Panc1 (cell line): ENCODE data around the gene OASL. TPM values are rescaled to one million over a fixed set of nuclear protein-coding genes. Genes with fewer than 3 reads are reported as not detected.

Source experiments
- ATAC-seq: fragments of 200-7000 bp; cut with Tn5 transposase; 2 replicates; pipeline ENCODE4 v1.9.1; 2020; ENCODE audit warnings: mild to moderate bottlenecking, moderate library complexity
- BruUV-seq: library from RNA; stranded (reverse); fragments of 400-500 nt; replicated peaks from 2 replicates; lab custom pipeline; 2021; lab: Mats Ljungman, UMichigan
- CTCF ChIA-PET: fragments of 300-600 bp; sonication (Branson Sonifier 250); formaldehyde crosslinking; loops from one replicate; lab custom pipeline; 2022; ENCODE audit warnings: antibody characterized with exemption; lab: Charles Lee
- POLR2A ChIA-PET: fragments of 300-600 bp; sonication (Branson Sonifier 250); formaldehyde crosslinking; loops from one replicate; lab custom pipeline; 2022; ENCODE audit warnings: antibody characterized with exemption; lab: Charles Lee
- DNase-seq: peaks from one replicate; pipeline ENCODE4 v3.0.0-alpha.2; 2010; ENCODE audit warnings: low read depth, low spot score
- H3K27ac ChIP-seq: 2 replicates; pipeline ENCODE4 v1.5.1; 2011; ENCODE audit warnings: mild to moderate bottlenecking, low read length, inconsistent platforms
- H3K27me3 ChIP-seq: fragments of 200-500 bp; sonication (Bioruptor generic); 2 replicates; pipeline ENCODE4 v1.6.0; 2014; ENCODE audit warnings: low read length, inconsistent platforms; ENCODE audit not compliant: control insufficient read depth, insufficient read depth
- H3K36me3 ChIP-seq: fragments of 200-500 bp; sonication (Bioruptor generic); 2 replicates; pipeline ENCODE4 v1.5.1; 2014; ENCODE audit warnings: inconsistent platforms, mild to moderate bottlenecking, low read length, moderate library complexity; ENCODE audit not compliant: control insufficient read depth, insufficient read depth
- H3K4me1 ChIP-seq: 2 replicates; pipeline ENCODE4 v1.5.1; 2011; ENCODE audit warnings: inconsistent platforms, mild to moderate bottlenecking, low read length, moderate library complexity; ENCODE audit not compliant: control insufficient read depth, insufficient read depth
- H3K4me3 ChIP-seq, 2 experiments: 2 replicates each; pipeline ENCODE4 v1.5.1; 2011 to 2012; ENCODE audit warnings: low read depth in 2 of 2, low read length in 2 of 2, mild to moderate bottlenecking in 2 of 2, inconsistent platforms in 1 of 2, moderate library complexity in 1 of 2
- H3K9me3 ChIP-seq: fragments of 200-500 bp; sonication (Bioruptor generic); 2 replicates; pipeline ENCODE4 v1.5.1; 2014; ENCODE audit warnings: low read depth, mild to moderate bottlenecking, inconsistent platforms, low read length, moderate library complexity; ENCODE audit not compliant: control insufficient read depth, insufficient read depth
- CTCF ChIP-seq: fragments of 450-650 bp; IDR thresholded peaks from 2 replicates; pipeline ENCODE4 v1.5.1; 2017; ENCODE audit warnings: mild to moderate bottlenecking
- POLR2AphosphoS5 ChIP-seq: IDR thresholded peaks from 2 replicates; pipeline ENCODE4 v1.6.1; 2012; ENCODE audit warnings: mild to moderate bottlenecking, low read depth, low read length, moderate library complexity
- SIN3A ChIP-seq: IDR thresholded peaks from 2 replicates; pipeline ENCODE4 v1.6.1; 2012; ENCODE audit warnings: low read depth, mild to moderate bottlenecking, low read length, moderate library complexity, borderline replicate concordance; ENCODE audit not compliant: insufficient read depth
- TCF7L2 ChIP-seq: IDR thresholded peaks from 2 replicates; pipeline ENCODE4 v1.6.1; 2011; ENCODE audit warnings: mild to moderate bottlenecking, low read depth, low read length, inconsistent platforms
- in situ Hi-C: cut with HindIII; loops from 2 replicates; pipeline ENCODE4 v1.10.0; 2016; ENCODE audit warnings: low sequenced_read_pairs, low pct_unique_long_range_greater_than_20kb
- intact Hi-C: fragments of 100-400 bp; cut with micrococcal nuclease; formaldehyde crosslinking; loops from one replicate; pipeline ENCODE4 v1.10.0; 2022; ENCODE audit not compliant: unreplicated experiment
- total RNA-seq: library from RNA; stranded (reverse); gene quantifications from one replicate; pipeline ENCODE4 v1.2.1, GENCODE V29; 2021; ENCODE audit not compliant: unreplicated experiment
- TF ChIP-seq, protein P1 (sequence below), 2 experiments: IDR thresholded peaks; 2 replicates each; pipeline ENCODE4 v1.6.1; 2011 to 2012; ENCODE audit warnings: low read depth in 2 of 2, control low read depth in 1 of 2, low read length in 1 of 2, mild to moderate bottlenecking in 1 of 2, moderate library complexity in 1 of 2; ENCODE audit not compliant: insufficient read depth in 1 of 2

OASL gene
- total RNA-seq, 1 experiment from 2014 or later: 21.1 TPM

- ATAC-seq: peak; percentile 99
- BruUV-seq: TSS peak; percentile 81
- Histone ChIP-seq H3K4me1 (no peaks in the 10 kb centered on the region), H3K36me3 (peaks cover 5% of the 10 kb centered on the region; the same call in 1 of the 2 replicates), H3K27ac (peak within 1 kb of the TSS; percentile 87), H3K9me3 (no peaks in the 10 kb centered on the region), H3K4me3 (peak within 1 kb of the TSS; percentile 97 to 99), H3K27me3 (no peaks in the 10 kb centered on the region; the same call in 1 of the 2 replicates)
- 0 out of 2 replicates have a peak, but pooled peaks have one; percentile 60 for TF ChIP-seq SIN3A
- no peak for TF ChIP-seq CTCF
- TF ChIP-seq TCF7L2: no peak
- peak; percentile 86 for TF ChIP-seq POLR2AphosphoS5
- intact Hi-C loops (no loop called here), in situ Hi-C loops (no loop called here)
- peak; percentile 68 for DNase-seq
- CTCF ChIA-PET: interaction anchor here (0.6 kb wide), 1 partner anchor 104 kb away, joined by 4 read pairs; no protein-coding TSS in a partner anchor
- POLR2A ChIA-PET: interaction anchor here (0.5 to 0.6 kb wide), 2 partner anchors 196 to 788 kb away, joined by 3 to 4 read pairs; no protein-coding TSS in a partner anchor
These were observed 22.9 kb downstream of the OASL start, which contains the start of gene C12orf43 for GRCh38 chr12:121015825-121016766. C12orf43 (minus strand) TSS chr12:121016487; CDS start chr12:121016474, 13 bp downstream.

DNA sequence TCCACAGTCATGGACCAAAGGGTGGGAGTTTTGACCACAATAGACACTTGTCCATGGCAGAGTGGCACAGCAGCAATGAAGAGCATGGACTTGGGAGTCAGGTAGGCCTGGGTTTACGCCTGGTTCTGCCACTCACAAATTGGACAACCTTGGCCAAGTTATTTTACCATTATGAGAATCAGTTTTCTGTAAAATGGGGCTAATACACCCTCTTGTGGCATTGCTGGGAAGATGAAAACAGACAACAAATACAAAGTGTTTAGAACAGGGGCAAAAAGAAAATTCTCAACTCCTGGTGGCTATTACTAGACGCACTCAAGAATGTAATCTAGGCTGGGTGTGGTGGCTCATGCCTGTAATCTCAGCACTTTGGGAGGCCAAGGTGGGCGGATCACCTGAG is 25.3 kb downstream of the OASL start:
- ATAC-seq: no peak
- Histone ChIP-seq H3K27me3 (no peaks in the 10 kb centered on the region), H3K4me1 (no peaks in the 10 kb centered on the region), H3K9me3 (no peaks in the 10 kb centered on the region), H3K4me3 (no peak overlapping the region), H3K36me3 (peaks cover 5% of the 10 kb centered on the region; the same call in 1 of the 2 replicates), H3K27ac (no peak overlapping the region)
- intact Hi-C loops (no loop called here), in situ Hi-C loops (no loop called here)
- ChIA-PET POLR2A (no interaction called here), CTCF (interaction anchor here (0.6 kb wide), 1 partner anchor 47 kb away, joined by 4 read pairs; no protein-coding TSS in a partner anchor)
- no TSS peak for BruUV-seq
- no peak for DNase-seq
- no peak for TF ChIP-seq TCF7L2
- TF ChIP-seq CTCF: no peak
- no peak for TF ChIP-seq SIN3A
- TF ChIP-seq, protein P1, sequence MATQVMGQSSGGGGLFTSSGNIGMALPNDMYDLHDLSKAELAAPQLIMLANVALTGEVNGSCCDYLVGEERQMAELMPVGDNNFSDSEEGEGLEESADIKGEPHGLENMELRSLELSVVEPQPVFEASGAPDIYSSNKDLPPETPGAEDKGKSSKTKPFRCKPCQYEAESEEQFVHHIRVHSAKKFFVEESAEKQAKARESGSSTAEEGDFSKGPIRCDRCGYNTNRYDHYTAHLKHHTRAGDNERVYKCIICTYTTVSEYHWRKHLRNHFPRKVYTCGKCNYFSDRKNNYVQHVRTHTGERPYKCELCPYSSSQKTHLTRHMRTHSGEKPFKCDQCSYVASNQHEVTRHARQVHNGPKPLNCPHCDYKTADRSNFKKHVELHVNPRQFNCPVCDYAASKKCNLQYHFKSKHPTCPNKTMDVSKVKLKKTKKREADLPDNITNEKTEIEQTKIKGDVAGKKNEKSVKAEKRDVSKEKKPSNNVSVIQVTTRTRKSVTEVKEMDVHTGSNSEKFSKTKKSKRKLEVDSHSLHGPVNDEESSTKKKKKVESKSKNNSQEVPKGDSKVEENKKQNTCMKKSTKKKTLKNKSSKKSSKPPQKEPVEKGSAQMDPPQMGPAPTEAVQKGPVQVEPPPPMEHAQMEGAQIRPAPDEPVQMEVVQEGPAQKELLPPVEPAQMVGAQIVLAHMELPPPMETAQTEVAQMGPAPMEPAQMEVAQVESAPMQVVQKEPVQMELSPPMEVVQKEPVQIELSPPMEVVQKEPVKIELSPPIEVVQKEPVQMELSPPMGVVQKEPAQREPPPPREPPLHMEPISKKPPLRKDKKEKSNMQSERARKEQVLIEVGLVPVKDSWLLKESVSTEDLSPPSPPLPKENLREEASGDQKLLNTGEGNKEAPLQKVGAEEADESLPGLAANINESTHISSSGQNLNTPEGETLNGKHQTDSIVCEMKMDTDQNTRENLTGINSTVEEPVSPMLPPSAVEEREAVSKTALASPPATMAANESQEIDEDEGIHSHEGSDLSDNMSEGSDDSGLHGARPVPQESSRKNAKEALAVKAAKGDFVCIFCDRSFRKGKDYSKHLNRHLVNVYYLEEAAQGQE (IDR thresholded peaks at IDR 0.05; ENCODE audit: insufficient read depth in 1 of 2, low read depth in 2 of 2, low read length in 1 of 2): no peak
- TF ChIP-seq POLR2AphosphoS5: no peak
